Mesenchymal stem cell (in vitro differentiated cells and primary cell): Measurements from ENCODE around the gene HLA-A.

Experiments
- DNase-seq: peaks from one replicate; pipeline ENCODE4 v3.0.0-alpha.2; 2013
- H2AFZ ChIP-seq: one replicate; pipeline ENCODE4 v1.6.1; 2013; ENCODE audit warnings: low read depth, mild to moderate bottlenecking, control low read depth, inconsistent platforms, low read length, moderate library complexity
- H2AK5ac ChIP-seq: 2 replicates; pipeline ENCODE4 v1.6.1; 2013; ENCODE audit warnings: low read length, moderate library complexity, mild to moderate bottlenecking, inconsistent platforms; ENCODE audit not compliant: severe bottlenecking
- H2BK120ac ChIP-seq: one replicate; pipeline ENCODE4 v1.6.1; 2013; ENCODE audit warnings: low read depth, mild to moderate bottlenecking, inconsistent platforms, low read length, moderate library complexity
- H2BK12ac ChIP-seq, 2 experiments: one replicate each; pipeline ENCODE4 v1.6.1; 2013; ENCODE audit warnings: inconsistent platforms in 2 of 2, low read length in 2 of 2, mild to moderate bottlenecking in 2 of 2, moderate library complexity in 2 of 2, control low read depth in 1 of 2
- H2BK15ac ChIP-seq: one replicate; pipeline ENCODE4 v1.6.1; 2013; ENCODE audit warnings: mild to moderate bottlenecking, low read depth, inconsistent platforms; ENCODE audit not compliant: poor library complexity, severe bottlenecking
- H2BK5ac ChIP-seq: 2 replicates; pipeline ENCODE4 v1.6.1; 2013; ENCODE audit warnings: low read depth, mild to moderate bottlenecking, low read length, control low read depth, inconsistent platforms; ENCODE audit not compliant: poor library complexity, severe bottlenecking
- H3K14ac ChIP-seq, 2 experiments: one replicate each; pipeline ENCODE4 v1.6.1; 2013; ENCODE audit warnings: inconsistent platforms in 2 of 2, low read length in 2 of 2, control low read depth in 1 of 2, mild to moderate bottlenecking in 1 of 2, moderate library complexity in 1 of 2
- H3K18ac ChIP-seq, 2 experiments: one replicate each; pipeline ENCODE4 v1.6.1; 2013; ENCODE audit warnings: inconsistent platforms in 2 of 2, low read length in 2 of 2, control low read depth in 1 of 2, low read depth in 1 of 2, mild to moderate bottlenecking in 1 of 2
- H3K23ac ChIP-seq, 2 experiments: one replicate each; pipeline ENCODE4 v1.6.1; 2013; ENCODE audit warnings: inconsistent platforms in 2 of 2, low read length in 2 of 2, mild to moderate bottlenecking in 2 of 2, moderate library complexity in 2 of 2, control low read depth in 1 of 2
- H3K27ac ChIP-seq: 2 replicates; pipeline ENCODE4 v1.5.1; 2013; ENCODE audit warnings: mild to moderate bottlenecking, moderate library complexity, low read length, control low read depth, inconsistent platforms; ENCODE audit not compliant: poor library complexity, severe bottlenecking
- H3K27me3 ChIP-seq, 2 experiments: 2 replicates each; pipeline versions ENCODE4 v1.6.1 to v1.7.0; 2013; ENCODE audit warnings: low read length in 2 of 2, mild to moderate bottlenecking in 2 of 2, moderate library complexity in 2 of 2, control low read depth in 1 of 2, inconsistent platforms in 1 of 2; ENCODE audit not compliant: control insufficient read depth in 1 of 2, insufficient read depth in 1 of 2
- H3K36me3 ChIP-seq, 2 experiments: 2 replicates each; pipeline versions ENCODE4 v1.6.1 to v1.7.0; 2013; ENCODE audit warnings: low read length in 2 of 2, control low read depth in 1 of 2, inconsistent platforms in 1 of 2, low read depth in 1 of 2, mild to moderate bottlenecking in 1 of 2; ENCODE audit not compliant: insufficient read depth in 2 of 2, control insufficient read depth in 1 of 2
- H3K4ac ChIP-seq, 2 experiments: one replicate each; pipeline ENCODE4 v1.6.1; 2013; ENCODE audit warnings: inconsistent platforms in 2 of 2, low read length in 2 of 2, mild to moderate bottlenecking in 2 of 2, moderate library complexity in 2 of 2, control low read depth in 1 of 2, low read depth in 1 of 2
- H3K4me1 ChIP-seq: 2 replicates; pipeline ENCODE4 v1.6.1; 2013; ENCODE audit warnings: low read depth, low read length, control low read depth; ENCODE audit not compliant: control insufficient read depth, insufficient read depth
- H3K4me2 ChIP-seq: 2 replicates; pipeline ENCODE4 v1.6.1; 2013; ENCODE audit warnings: low read length, mild to moderate bottlenecking, inconsistent platforms; ENCODE audit not compliant: poor library complexity, severe bottlenecking
- H3K4me3 ChIP-seq, 2 experiments: 2 replicates each; pipeline versions ENCODE4 v1.5.1 to v1.7.0; 2013; ENCODE audit warnings: low read length in 2 of 2, mild to moderate bottlenecking in 2 of 2, control low read depth in 1 of 2, low read depth in 1 of 2; ENCODE audit not compliant: insufficient read depth in 1 of 2
- H3K79me1 ChIP-seq: replicated peaks from 2 replicates; pipeline ENCODE4 v1.6.1; 2013; ENCODE audit warnings: mild to moderate bottlenecking, control low read depth, low read length, inconsistent platforms; ENCODE audit not compliant: poor library complexity, severe bottlenecking
- H3K9ac ChIP-seq: 2 replicates; pipeline ENCODE4 v1.7.0; 2013; ENCODE audit warnings: mild to moderate bottlenecking, low read length, moderate library complexity
- H3K9me3 ChIP-seq: 2 replicates; pipeline ENCODE4 v1.7.0; 2013; ENCODE audit warnings: mild to moderate bottlenecking, low read length; ENCODE audit not compliant: control insufficient read depth
- H4K8ac ChIP-seq: one replicate; pipeline ENCODE4 v1.6.1; 2013; ENCODE audit warnings: inconsistent platforms, mild to moderate bottlenecking, low read length, moderate library complexity
- H4K91ac ChIP-seq: one replicate; pipeline ENCODE4 v1.6.1; 2013; ENCODE audit warnings: mild to moderate bottlenecking, low read length, inconsistent platforms
- WGBS: methylation state at CpG from one replicate; pipeline ENCODE4 v1.1.7; 2013; ENCODE audit warnings: mixed read lengths; 5-methylcytosine and 5-hydroxymethylcytosine counted together

Gene HLA-A

DNA sequence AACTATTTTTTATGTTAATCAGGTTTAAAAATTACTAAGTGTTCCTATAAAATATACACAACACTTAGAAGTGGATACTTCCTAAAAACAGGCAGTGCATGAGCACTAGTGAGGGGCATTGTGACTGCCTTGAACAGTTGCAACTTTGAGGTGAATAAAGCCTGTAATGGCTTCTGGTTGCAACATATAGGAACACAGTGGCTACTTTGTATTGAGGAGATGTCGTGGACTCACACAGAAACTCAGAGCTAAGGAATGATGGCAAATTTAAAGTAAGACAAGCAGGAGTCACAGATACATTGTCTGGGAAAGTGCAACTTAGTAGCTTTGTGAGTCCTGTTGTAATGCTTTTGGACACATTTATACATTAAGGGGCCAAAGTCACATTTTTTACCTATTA, 861 bp upstream of the HLA-A start:
- Histone ChIP-seq H2BK12ac (no peak overlapping the region), H4K91ac (no peak overlapping the region), H3K4me1 (peaks cover 3% of the 10 kb centered on the region), H4K8ac (peak overlapping the region; percentile 50), H3K27me3 (no peaks in the 10 kb centered on the region), H3K27ac (no peak overlapping the region), H3K14ac (no peak overlapping the region), H2BK5ac (no peak overlapping the region), H3K23ac (no peak overlapping the region), H3K9me3 (no peaks in the 10 kb centered on the region), H3K4me3 (peak overlapping the region in 1 of 2 experiments; percentile 78), H3K4ac (no peak overlapping the region), H3K4me2 (no peak overlapping the region), H2AK5ac (no peak overlapping the region), H2BK15ac (no peak overlapping the region), H3K9ac (peak overlapping the region; percentile 97), H3K36me3 (peaks cover 7 to 23% of the 10 kb centered on the region in 2 experiments), H3K18ac (no peak overlapping the region), H2AFZ (no peak overlapping the region), H3K79me1 (no peaks in the 10 kb centered on the region), H2BK120ac (no peak overlapping the region)
- DNase-seq: peak; percentile 55
- 29% methylated on average over 1 of the region's 1 CpG for WGBS

DNA sequence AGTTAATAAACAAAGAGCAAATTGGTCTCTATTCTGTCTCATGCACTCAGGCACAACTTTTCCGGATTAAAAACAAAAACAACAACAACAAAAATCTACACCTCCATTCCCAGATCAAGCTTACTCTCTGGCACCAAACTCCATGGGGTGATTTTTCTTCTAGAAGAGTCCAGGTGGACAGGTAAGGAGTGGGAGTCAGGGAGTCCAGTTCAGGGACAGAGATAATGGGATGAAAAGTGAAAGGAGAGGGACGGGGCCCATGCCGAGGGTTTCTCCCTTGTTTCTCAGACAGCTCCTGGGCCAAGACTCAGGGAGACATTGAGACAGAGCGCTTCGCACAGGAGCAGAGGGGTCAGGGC, 437 bp upstream of the HLA-A start:
- no peak overlapping the region for H4K91ac ChIP-seq
- peaks cover 7 to 24% of the 10 kb centered on the region in 2 experiments for H3K36me3 ChIP-seq
- no peak overlapping the region for H2BK15ac ChIP-seq
- H3K4me3 ChIP-seq: peak overlapping the region in 1 of 2 experiments; percentile 78
- H2BK5ac ChIP-seq: no peak overlapping the region
- H3K4ac ChIP-seq: no peak overlapping the region
- no peak overlapping the region for H2AFZ ChIP-seq
- H3K4me2 ChIP-seq: no peak overlapping the region
- 34% methylated on average over 2 of the region's 5 CpGs for WGBS
- DNase-seq: no peak
- no peaks in the 10 kb centered on the region for H3K79me1 ChIP-seq
- H3K18ac ChIP-seq: peak overlapping the region in 1 of 2 experiments; percentile 73
- H3K9me3 ChIP-seq: no peaks in the 10 kb centered on the region
- H3K4me1 ChIP-seq: peaks cover 3% of the 10 kb centered on the region
- no peak overlapping the region for H3K23ac ChIP-seq
- no peak overlapping the region for H2BK12ac ChIP-seq
- no peak overlapping the region for H2BK120ac ChIP-seq
- peak overlapping the region in 1 of 2 experiments; percentile 65 for H3K14ac ChIP-seq
- H3K27me3 ChIP-seq: no peaks in the 10 kb centered on the region
- no peak overlapping the region for H3K27ac ChIP-seq
- H2AK5ac ChIP-seq: no peak overlapping the region
- peak overlapping the region; percentile 82 for H4K8ac ChIP-seq
- peak overlapping the region; percentile 97 for H3K9ac ChIP-seq

DNA sequence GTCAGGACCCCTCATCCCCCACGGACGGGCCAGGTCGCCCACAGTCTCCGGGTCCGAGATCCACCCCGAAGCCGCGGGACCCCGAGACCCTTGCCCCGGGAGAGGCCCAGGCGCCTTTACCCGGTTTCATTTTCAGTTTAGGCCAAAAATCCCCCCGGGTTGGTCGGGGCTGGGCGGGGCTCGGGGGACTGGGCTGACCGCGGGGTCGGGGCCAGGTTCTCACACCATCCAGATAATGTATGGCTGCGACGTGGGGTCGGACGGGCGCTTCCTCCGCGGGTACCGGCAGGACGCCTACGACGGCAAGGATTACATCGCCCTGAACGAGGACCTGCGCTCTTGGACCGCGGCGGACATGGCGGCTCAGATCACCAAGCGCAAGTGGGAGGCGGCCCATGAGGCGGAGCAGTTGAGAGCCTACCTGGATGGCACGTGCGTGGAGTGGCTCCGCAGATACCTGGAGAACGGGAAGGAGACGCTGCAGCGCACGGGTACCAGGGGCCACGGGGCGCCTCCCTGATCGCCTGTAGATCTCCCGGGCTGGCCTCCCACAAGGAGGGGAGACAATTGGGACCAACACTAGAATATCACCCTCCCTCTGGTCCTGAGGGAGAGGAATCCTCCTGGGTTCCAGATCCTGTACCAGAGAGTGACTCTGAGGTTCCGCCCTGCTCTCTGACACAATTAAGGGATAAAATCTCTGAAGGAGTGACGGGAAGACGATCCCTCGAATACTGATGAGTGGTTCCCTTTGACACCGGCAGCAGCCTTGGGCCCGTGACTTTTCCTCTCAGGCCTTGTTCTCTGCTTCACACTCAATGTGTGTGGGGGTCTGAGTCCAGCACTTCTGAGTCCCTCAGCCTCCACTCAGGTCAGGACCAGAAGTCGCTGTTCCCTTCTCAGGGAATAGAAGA, 978 bp downstream of the HLA-A start:
- Histone ChIP-seq H3K27ac (no peak overlapping the region), H3K4me1 (peaks cover 3% of the 10 kb centered on the region), H2BK15ac (no peak overlapping the region), H2BK120ac (no peak overlapping the region), H3K14ac (peak overlapping the region in 1 of 2 experiments; percentile 75), H3K4ac (peak overlapping the region in 1 of 2 experiments; percentile 79), H3K9me3 (no peaks in the 10 kb centered on the region), H4K91ac (no peak overlapping the region), H3K18ac (no peak overlapping the region), H3K9ac (peak overlapping the region; percentile 97), H3K79me1 (no peaks in the 10 kb centered on the region), H3K27me3 (no peaks in the 10 kb centered on the region), H2BK5ac (no peak overlapping the region), H2AK5ac (no peak overlapping the region), H3K23ac (no peak overlapping the region), H3K4me2 (peak overlapping the region; percentile 55), H3K36me3 (peaks cover 9 to 36% of the 10 kb centered on the region in 2 experiments), H4K8ac (peak overlapping the region; percentile 42), H3K4me3 (peak overlapping the region; percentile 62 to 78), H2BK12ac (no peak overlapping the region), H2AFZ (no peak overlapping the region)
- WGBS: 50% methylated on average over 52 of the region's 58 CpGs
- peak; percentile 24 for DNase-seq

DNA sequence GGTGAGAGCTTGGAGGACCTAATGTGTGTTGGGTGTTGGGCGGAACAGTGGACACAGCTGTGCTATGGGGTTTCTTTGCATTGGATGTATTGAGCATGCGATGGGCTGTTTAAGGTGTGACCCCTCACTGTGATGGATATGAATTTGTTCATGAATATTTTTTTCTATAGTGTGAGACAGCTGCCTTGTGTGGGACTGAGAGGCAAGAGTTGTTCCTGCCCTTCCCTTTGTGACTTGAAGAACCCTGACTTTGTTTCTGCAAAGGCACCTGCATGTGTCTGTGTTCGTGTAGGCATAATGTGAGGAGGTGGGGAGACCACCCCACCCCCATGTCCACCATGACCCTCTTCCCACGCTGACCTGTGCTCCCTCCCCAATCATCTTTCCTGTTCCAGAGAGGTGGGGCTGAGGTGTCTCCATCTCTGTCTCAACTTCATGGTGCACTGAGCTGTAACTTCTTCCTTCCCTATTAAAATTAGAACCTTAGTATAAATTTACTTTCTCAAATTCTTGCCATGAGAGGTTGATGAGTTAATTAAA, 3.0 kb downstream of the HLA-A start:
- H3K4me1 ChIP-seq: peaks cover 3% of the 10 kb centered on the region
- WGBS: 98% methylated on average over 4 of the region's 4 CpGs
- no peak overlapping the region for H3K9ac ChIP-seq

More for the DNA sequence above, 3.0 kb downstream of the HLA-A start:
- no peaks in the 10 kb centered on the region for H3K27me3 ChIP-seq
- no peak overlapping the region for H2BK15ac ChIP-seq
- H3K4ac ChIP-seq: no peak overlapping the region
- H3K36me3 ChIP-seq: peaks cover 10 to 44% of the 10 kb centered on the region in 2 experiments
- H4K8ac ChIP-seq: no peak overlapping the region
- H2BK12ac ChIP-seq: no peak overlapping the region
- H2BK5ac ChIP-seq: no peak overlapping the region
- no peak overlapping the region for H2AFZ ChIP-seq
- DNase-seq: no peak
- H3K79me1 ChIP-seq: no peaks in the 10 kb centered on the region
- H3K27ac ChIP-seq: no peak overlapping the region
- no peaks in the 10 kb centered on the region for H3K9me3 ChIP-seq
- no peak overlapping the region for H2BK120ac ChIP-seq
- no peak overlapping the region for H2AK5ac ChIP-seq
- no peak overlapping the region for H3K4me2 ChIP-seq
- no peak overlapping the region for H3K4me3 ChIP-seq
- no peak overlapping the region for H3K18ac ChIP-seq
- H3K14ac ChIP-seq: no peak overlapping the region
- no peak overlapping the region for H4K91ac ChIP-seq
- H3K23ac ChIP-seq: no peak overlapping the region
